Hematopoietic multipotent progenitor cell treated with erythropoietin and hydrocortisone succinate and interleukin-3 and kit ligand, for 8 days (in vitro differentiated cells): ENCODE data around the gene ARFGEF2.
"Not testable (repeated sequence)": the region's sequence is repeated elsewhere in the genome, so short reads cannot be mapped to it uniquely, and the experiment has no call there.

Experiments used
- DNase-seq: peaks from one replicate; pipeline ENCODE4 v3.0.0-alpha.2; 2015

Gene ARFGEF2

GRCh38 chr20:48957053-48957481 lies 35.6 kb downstream of the ARFGEF2 start:
- peak; percentile 36 for DNase-seq

DNA sequence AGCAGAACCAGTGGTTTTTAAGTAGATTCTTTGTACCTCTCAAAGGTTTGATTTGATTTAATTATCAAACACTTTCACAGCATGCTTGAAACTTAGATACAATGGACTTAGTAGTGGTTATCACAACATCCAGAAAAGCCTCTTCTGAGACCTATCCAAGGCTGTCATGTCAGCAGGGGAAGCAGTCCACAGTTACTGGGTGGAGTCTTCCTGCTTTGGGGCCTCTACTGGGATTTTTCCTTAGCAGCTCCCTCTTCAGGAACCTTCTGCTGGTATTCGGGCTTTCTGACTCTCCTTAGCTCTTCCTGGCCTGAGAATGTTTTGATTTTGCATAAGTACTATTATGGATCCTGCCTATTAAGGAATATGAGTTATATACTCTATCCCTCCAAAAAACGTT lies 36.0 kb downstream of the ARFGEF2 start:
- peak; percentile 28 for DNase-seq

DNA sequence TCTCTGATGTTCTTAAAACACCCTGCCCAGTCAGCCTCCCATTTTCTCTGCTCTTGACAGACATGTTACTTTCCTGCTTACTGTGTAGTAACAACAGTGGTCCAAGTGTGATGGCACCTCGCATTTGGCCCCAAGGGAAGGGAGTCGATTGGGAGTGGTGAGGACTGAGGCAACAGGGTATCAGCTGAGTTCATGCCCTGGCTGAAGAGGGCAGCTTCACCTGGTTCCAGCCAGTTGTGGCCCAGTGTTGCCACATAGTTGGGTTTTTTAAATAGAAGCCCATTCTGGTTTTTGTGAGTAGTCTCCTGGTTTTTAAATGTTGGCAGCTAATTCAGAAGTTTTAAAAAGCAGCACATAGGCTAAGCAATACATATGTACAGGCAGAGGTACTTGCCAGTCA lies 37.2 kb downstream of the ARFGEF2 start:
- DNase-seq: no peak

GRCh38 chr20:48959899-48960550 lies 38.5 kb downstream of the ARFGEF2 start:
- no peak for DNase-seq

- no peak for DNase-seq
Measured at GRCh38 chr20:48962421-48962820, 40.9 kb downstream of the ARFGEF2 start.

GRCh38 chr20:48962976-48963771 lies 41.7 kb downstream of the ARFGEF2 start:
- no peak for DNase-seq

DNA sequence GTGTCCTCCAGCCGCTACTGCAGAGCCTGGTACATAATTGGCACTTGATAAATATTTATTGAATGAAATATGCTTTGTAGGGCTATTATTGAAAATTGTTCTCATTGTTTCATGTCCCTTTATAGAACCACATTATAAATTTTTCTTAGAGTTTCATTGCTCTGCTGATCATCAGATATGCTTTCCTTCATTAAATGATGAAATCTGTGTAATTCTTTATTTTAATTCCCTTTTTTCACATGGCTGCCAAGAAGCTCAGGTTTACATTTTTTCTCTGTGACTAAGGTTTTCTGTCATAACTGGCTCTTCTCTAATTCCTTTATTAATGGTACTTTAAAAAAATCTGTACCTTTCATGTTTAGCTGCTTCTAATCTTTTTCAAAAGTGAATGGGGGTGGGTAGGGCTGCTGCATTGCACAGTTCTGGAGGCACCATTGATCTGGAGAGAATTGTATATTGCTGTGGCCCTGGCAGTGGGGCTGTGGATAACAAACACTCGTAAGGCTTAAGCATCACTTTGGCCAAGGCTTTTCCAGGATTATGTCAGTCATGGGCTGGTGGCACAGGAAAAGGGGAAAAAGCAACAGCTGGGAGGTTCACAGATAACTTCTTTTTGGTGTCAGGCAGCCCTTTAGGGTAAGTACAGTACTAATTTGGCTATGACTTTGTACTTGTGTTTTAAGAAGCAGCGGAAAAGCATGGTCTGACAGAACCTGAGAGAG lies 43.8 kb downstream of the ARFGEF2 start:
- no peak for DNase-seq

DNA sequence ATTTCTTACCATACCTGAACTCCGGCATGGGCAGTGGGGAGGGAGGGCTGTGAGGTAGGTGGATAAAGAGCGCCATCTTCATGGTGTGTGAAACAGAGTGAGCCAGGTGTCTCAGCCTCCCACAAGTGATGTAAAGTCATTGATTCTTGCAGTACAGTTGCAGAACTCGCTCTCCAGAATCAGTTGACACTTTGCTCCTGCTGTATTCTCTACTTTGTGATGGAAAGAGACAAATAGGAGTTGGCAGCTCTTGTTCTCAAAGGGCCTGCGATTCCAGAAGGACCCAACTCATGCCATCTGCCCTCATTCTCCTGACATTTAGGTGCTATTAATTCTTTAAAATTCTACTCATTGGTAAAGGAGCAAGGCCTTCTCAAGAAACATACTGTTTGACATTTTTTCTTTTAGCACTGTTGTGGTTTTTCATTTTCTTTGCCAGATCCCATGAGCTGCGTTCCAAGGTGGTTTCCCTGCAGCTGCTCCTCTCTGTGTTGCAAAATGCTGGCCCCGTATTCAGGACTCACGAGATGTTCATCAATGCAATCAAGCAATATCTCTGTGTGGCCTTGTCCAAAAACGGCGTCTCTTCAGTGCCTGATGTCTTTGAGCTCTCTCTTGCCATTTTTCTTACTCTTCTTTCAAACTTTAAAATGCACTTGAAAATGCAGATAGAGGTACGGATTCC lies 49.3 kb downstream of the ARFGEF2 start:
- no peak for DNase-seq

- DNase-seq: no peak
Measured at GRCh38 chr20:48971956-48972355, 50.4 kb downstream of the ARFGEF2 start.

GRCh38 chr20:48972816-48973215 lies 51.3 kb downstream of the ARFGEF2 start:
- no peak for DNase-seq

GRCh38 chr20:48975955-48976354 lies 54.4 kb downstream of the ARFGEF2 start:
- no peak for DNase-seq

DNA sequence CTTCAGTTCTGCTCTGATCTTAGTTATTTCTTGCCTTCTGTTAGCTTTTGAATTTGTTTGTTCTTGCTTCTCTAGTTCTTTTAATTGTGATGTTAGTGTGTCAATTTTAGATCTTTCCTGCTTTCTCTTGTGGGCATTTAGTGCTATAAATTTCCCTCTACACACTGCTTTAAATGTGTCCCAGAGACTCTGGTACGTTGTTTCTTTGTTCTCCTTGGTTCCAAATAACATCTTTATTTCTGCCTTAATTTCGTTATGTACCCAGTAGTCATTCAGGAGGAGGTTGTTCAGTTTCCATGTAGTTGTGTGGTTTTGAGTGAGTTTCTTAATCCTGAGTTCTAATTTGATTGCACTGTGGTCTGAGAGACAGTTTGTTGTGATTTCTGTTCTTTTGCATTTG lies 58.5 kb downstream of the ARFGEF2 start:
- not testable (repeated sequence) for DNase-seq

- DNase-seq: no peak
Measured at GRCh38 chr20:48983423-48984400, 62.2 kb downstream of the ARFGEF2 start.

DNA sequence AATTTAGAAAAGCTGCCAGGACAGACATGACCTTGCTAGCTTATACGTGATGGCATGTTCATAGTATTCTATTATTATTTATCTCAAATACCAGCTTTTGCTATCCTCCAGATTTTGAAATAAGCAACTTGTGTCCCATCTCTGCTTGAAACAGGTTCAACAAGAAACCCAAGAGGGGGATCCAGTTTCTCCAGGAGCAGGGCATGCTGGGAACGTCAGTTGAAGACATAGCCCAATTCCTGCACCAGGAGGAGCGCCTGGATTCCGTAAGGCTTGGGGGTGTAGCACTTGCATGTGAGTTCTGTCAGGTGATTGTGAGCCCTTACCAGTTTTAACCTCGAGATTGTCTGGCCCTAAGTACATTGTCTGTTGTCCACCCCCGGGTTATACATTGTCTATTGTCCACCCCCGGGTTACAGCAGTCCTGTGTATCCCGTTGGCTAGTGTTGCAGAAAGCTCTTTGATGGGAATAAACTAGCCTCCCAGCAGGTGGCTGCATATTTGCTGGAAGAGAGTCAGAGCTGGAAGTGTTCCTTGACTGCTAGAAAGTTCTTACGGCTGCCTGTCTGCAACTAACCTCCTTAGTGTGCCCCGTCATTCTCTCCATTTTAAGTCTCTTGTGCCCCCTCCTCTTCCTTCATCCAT lies 63.2 kb downstream of the ARFGEF2 start:
- DNase-seq: no peak

GRCh38 chr20:48986899-48987298 lies 65.4 kb downstream of the ARFGEF2 start:
- DNase-seq: peak; percentile 20

GRCh38 chr20:48990467-48990866 lies 69.0 kb downstream of the ARFGEF2 start:
- DNase-seq: no peak

GRCh38 chr20:48995589-48995988 lies 74.1 kb downstream of the ARFGEF2 start:
- DNase-seq: no peak

DNA sequence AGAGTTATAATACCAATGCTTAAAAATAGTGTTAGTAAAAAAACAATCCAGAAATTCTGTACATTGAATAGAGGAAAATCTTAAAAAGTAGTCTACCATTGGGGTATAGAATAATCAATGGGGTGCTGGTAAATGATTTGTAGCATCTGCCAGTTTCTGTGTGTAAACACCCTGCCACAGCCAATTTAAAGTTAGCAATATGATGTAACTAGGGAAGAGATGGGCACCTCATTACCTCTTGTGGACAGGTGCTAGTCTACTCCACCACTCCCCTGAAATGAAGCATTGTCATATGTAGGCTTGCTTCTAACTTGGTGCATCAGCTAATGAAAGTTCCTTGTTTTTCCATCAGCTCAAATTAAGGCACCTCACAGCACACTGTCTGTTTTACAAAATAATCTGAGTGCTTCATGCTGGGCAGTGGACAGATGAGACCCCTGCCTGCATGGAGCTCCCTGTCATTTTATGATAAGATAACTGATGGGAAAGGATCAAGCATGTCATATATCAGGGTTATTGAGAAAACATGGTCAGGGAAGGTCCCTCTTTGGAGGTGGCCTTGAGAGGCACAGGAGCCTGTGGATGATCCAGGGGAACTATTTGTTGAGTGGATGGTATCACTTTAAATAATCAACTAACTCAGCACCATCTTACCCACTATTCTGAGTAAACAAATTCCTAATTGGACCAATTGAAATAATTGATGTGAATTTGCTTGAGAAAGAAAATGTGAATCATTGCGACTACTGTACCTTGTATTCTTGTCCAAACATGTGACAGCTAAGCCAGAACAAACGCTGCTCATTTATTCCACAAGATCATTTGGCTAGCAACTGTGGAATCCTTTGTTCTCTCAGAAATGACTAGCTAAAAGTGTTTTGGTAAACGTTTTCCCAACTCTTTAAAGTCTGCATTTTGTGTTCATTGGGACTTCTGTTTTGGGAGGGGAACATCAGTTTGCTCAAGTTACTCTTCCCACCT lies 78.7 kb downstream of the ARFGEF2 start:
- no peak for DNase-seq

GRCh38 chr20:49001741-49002140 lies 80.2 kb downstream of the ARFGEF2 start:
- no peak for DNase-seq

GRCh38 chr20:49006446-49006980 lies 85.0 kb downstream of the ARFGEF2 start:
- DNase-seq: no peak
